GM12864 (cell line): ENCODE results near the gene GTPBP8.

Experiments
- DNase-seq: peaks from one replicate; pipeline ENCODE4 v3.0.0-alpha.2; 2011; ENCODE audit warnings: low read depth
- H3K4me3 ChIP-seq: 2 replicates; pipeline ENCODE4 v1.5.1; 2011; ENCODE audit warnings: mild to moderate bottlenecking, low read depth, low read length, control low read depth
- CTCF ChIP-seq: IDR thresholded peaks from 2 replicates; pipeline ENCODE4 v1.5.1; 2011; ENCODE audit warnings: low read depth, mild to moderate bottlenecking, moderate library complexity, low read length, control low read depth, inconsistent platforms; ENCODE audit errors: missing control alignments

Gene GTPBP8

DNA sequence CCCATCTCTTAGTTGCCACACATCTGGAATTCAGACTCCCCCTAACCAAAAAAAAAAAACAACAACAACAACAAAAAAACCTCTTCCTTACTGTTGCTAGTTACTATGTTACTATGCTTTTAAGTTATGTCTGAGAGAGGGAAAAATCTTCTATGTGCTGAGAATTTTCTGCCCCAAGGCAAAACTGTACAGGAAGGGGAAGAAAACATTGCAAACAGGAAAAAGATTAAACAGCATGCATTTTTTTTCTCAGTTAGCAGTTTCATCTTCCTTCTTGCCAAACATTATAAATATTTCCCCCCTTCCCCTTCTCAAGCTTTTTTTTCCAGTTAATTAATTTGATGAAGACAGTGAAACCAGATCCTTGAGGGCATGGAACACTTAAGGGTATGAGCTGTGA, 14.8 kb upstream of the GTPBP8 start:
- TF ChIP-seq CTCF, result no peak
- DNase-seq, result no peak
- H3K4me3 ChIP-seq, result no peak overlapping the region

DNA sequence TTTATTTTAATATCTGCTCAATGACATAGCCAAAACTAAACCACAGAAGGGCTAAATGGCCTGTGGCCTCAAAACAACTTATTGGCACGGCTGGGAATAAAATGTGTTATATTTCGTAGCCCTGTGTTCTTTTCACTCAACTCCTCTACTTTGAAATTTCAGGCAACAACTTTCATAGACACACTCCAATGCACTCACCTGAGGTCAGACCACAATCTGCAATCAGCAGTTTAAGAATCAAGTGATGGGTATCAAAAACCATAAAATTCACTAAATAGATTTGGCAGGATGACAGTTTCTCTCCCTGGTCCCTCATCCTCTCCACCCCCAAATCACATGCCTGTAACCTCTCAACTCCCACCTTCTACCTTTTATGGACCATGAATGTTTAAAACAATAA, 13.8 kb upstream of the GTPBP8 start:
- no peak for TF ChIP-seq CTCF
- no peak for DNase-seq

GRCh38 chr3:112979244-112979832, 11.4 kb upstream of the GTPBP8 start:
- DNase-seq, result no peak
- peak; percentile 44 for TF ChIP-seq CTCF

More for the DNA sequence above, 13.8 kb upstream of the GTPBP8 start:
- H3K4me3 ChIP-seq, result no peak overlapping the region

DNA sequence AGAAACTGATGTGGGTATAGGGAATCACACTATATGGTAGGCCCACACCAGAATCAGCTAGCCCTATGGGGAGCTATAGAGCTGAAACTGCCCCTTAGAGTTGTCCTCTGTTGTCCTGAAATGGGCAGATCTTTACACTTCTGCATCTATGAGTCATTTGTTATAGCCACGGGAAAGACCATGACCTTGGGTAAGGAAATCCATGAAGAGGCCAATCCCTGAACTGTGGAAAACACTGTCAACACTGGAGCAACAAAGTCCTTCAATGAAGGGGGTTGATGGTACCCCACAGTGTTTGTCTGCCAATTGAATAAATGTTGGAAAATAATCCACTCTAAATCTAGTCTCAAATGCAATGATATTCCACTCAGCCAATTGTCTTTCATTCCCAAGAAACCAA, 10.7 kb upstream of the GTPBP8 start:
- DNase-seq, result no peak
- no peak for TF ChIP-seq CTCF

More at GRCh38 chr3:112979244-112979832, 11.4 kb upstream of the GTPBP8 start:
- no peak overlapping the region for H3K4me3 ChIP-seq

DNA sequence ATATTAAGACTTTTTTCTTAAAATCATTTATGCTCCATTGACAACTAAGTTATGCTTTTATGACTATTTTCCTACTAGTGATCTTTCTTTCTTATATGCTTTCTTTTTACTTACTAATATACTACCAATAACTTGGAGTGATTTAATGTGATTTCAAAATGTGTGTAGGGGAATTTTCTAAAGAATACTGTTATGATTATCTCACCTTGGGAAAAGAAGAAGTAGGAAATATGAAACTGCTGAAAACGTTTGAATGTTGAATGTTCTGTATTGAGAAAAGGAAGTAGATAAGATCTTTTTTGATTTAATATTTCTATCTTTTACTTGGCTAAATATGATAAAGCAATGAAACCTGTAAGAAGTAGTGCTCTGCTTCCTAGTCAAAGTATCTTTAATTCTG, 8.1 kb upstream of the GTPBP8 start:
- DNase-seq, result no peak
- H3K4me3 ChIP-seq, result no peak overlapping the region
- TF ChIP-seq CTCF, result no peak

More for the DNA sequence above, 10.7 kb upstream of the GTPBP8 start:
- no peak overlapping the region for H3K4me3 ChIP-seq

GRCh38 chr3:112984485-112984884, 6.3 kb upstream of the GTPBP8 start:
- no peak for TF ChIP-seq CTCF
- no peak for DNase-seq
- no peak overlapping the region for H3K4me3 ChIP-seq

GRCh38 chr3:112987710-112988334, 3.0 kb upstream of the GTPBP8 start:
- no peak overlapping the region for H3K4me3 ChIP-seq
- no peak for TF ChIP-seq CTCF
- no peak for DNase-seq
